K562 (cell line): ENCODE measurements around the gene PIGT. TPM values are rescaled to one million over a fixed set of nuclear protein-coding genes. Genes with fewer than 3 reads are reported as not detected.

Experiments
- BHLHE40 ChIP-seq: IDR thresholded peaks from 2 replicates; pipeline ENCODE4 v1.6.1; 2011; ENCODE audit warnings: low read length, improper control_type of control experiment
- CBFA2T2 ChIP-seq: fragments of 450-650 bp; conservative IDR thresholded peaks from 2 replicates; pipeline ENCODE4 v1.6.1; 2017; ENCODE audit warnings: mild to moderate bottlenecking
- CCAR2 ChIP-seq: fragments of 200-400 bp; formaldehyde crosslinking; IDR thresholded peaks from 2 replicates; pipeline ENCODE4 v1.6.1; 2017; ENCODE audit warnings: mild to moderate bottlenecking, low read depth, low read length
- DMBX1 ChIP-seq: fragments of 250-450 bp; sonication (Bioruptor Pico); IDR thresholded peaks from 2 replicates; pipeline ENCODE4 v1.8.0; 2022; ENCODE audit warnings: inconsistent platforms, mild to moderate bottlenecking, moderate library complexity, borderline replicate concordance
- EP400 ChIP-seq: fragments of 450-650 bp; IDR thresholded peaks from 2 replicates; pipeline ENCODE4 v1.6.1; 2017; ENCODE audit warnings: antibody characterized with exemption, mild to moderate bottlenecking, moderate library complexity
- FOXJ2 ChIP-seq: fragments of 200-800 bp; sonication (Bioruptor generic); IDR thresholded peaks from 2 replicates; pipeline ENCODE4 v1.6.1; 2016; ENCODE audit warnings: missing genetic modification characterization, missing compliant biosample characterization
- FOXK2 ChIP-seq, 2 experiments: fragments of 450-650 bp; IDR thresholded peaks in 1 of 2; conservative IDR thresholded peaks in 1 of 2; 2 replicates each; pipeline ENCODE4 v1.6.1; 2016; ENCODE audit warnings: low read depth in 2 of 2, mild to moderate bottlenecking in 1 of 2
- MAFK ChIP-seq: IDR thresholded peaks from 2 replicates; pipeline ENCODE4 v1.6.1; 2011; ENCODE audit warnings: low read length, improper control_type of control experiment
- NBN ChIP-seq: fragments of 450-650 bp; IDR thresholded peaks from 2 replicates; pipeline ENCODE4 v1.6.1; 2016; ENCODE audit warnings: low read depth, mild to moderate bottlenecking
- NCOA1 ChIP-seq: fragments of 450-650 bp; IDR thresholded peaks from 2 replicates; pipeline ENCODE4 v1.6.1; 2016; ENCODE audit warnings: low read depth
- POLR2B ChIP-seq: fragments of 450-650 bp; IDR thresholded peaks from 2 replicates; pipeline ENCODE4 v1.6.1; 2018; ENCODE audit warnings: low read depth; ENCODE audit not compliant: partially characterized antibody
- POLR2G ChIP-seq: fragments of 200-400 bp; formaldehyde crosslinking; IDR thresholded peaks from 2 replicates; pipeline ENCODE4 v1.6.1; 2017; ENCODE audit warnings: low read depth, mild to moderate bottlenecking, antibody characterized with exemption, low read length, moderate library complexity
- RBM17 ChIP-seq: fragments of 200-400 bp; formaldehyde crosslinking; IDR thresholded peaks from 2 replicates; pipeline ENCODE4 v1.6.1; 2017; ENCODE audit warnings: low read depth, mild to moderate bottlenecking, low read length, borderline replicate concordance
- SAFB2 ChIP-seq: fragments of 200-400 bp; formaldehyde crosslinking; IDR thresholded peaks from 2 replicates; pipeline ENCODE4 v1.6.1; 2018; ENCODE audit warnings: borderline replicate concordance, low read length, low read depth, moderate library complexity; ENCODE audit not compliant: severe bottlenecking
- SIN3A ChIP-seq, 2 experiments: fragments of 150-350 bp in 1 of 2; IDR thresholded peaks; 2 replicates each; pipeline ENCODE4 v1.6.1; 2011 to 2016; ENCODE audit warnings: borderline replicate concordance in 2 of 2, low read depth in 2 of 2, low read length in 2 of 2, mild to moderate bottlenecking in 2 of 2, moderate library complexity in 2 of 2; ENCODE audit not compliant: control insufficient read depth in 1 of 2
- SMARCE1 ChIP-seq: fragments of 450-650 bp; IDR thresholded peaks from 2 replicates; pipeline ENCODE4 v1.7.1; 2016; ENCODE audit warnings: mild to moderate bottlenecking
- TAF9B ChIP-seq: fragments of 450-650 bp; IDR thresholded peaks from 2 replicates; pipeline ENCODE4 v1.6.1; 2018; ENCODE audit warnings: mild to moderate bottlenecking; ENCODE audit not compliant: partially characterized antibody
- ZBTB1 ChIP-seq: sonication (generic); formaldehyde crosslinking; IDR thresholded peaks from 2 replicates; pipeline ENCODE4 v1.8.1; 2023; ENCODE audit warnings: missing genetic modification reagents, low read depth, mild to moderate bottlenecking, borderline replicate concordance
- ZFPM2 ChIP-seq: fragments of 250-450 bp; sonication (Bioruptor Pico); IDR thresholded peaks from 2 replicates; pipeline ENCODE4 v1.5.1; 2022; ENCODE audit warnings: mild to moderate bottlenecking
- ZNF140 ChIP-seq: fragments of 250-450 bp; sonication (Bioruptor Pico); IDR thresholded peaks from 2 replicates; pipeline ENCODE4 v1.8.0; 2021; ENCODE audit warnings: moderate library complexity, mild to moderate bottlenecking, inconsistent platforms
- ZNF146 ChIP-seq: IDR thresholded peaks from one replicate; pipeline ENCODE4 v1.6.1; 2018; ENCODE audit warnings: missing compliant biosample characterization; ENCODE audit not compliant: unreplicated experiment
- polyA plus RNA-seq, 8 experiments: library from polyadenylated mRNA; depleted of rRNA in 4 of 8; stranded (reverse) in 5 of 8; unstranded in 3 of 8; fragments of >200 nt; fragmentation: Nextera tagmentation in 2 of 8; fragmentation: Illumina TruSeq in 1 of 8; extraction: Ambion mirVana in 2 of 8; extraction: Trizol in 1 of 8; gene quantifications; 2 replicates each; pipeline versions ENCODE4 v1.2.1 to v1.2.3, GENCODE V29; 2011 to 2014; ENCODE audit warnings: inconsistent platforms in 1 of 8, missing spikeins in 1 of 8
- total RNA-seq, 7 experiments: library from RNA; depleted of rRNA in 6 of 7; stranded (reverse); fragments of >200 nt in 6 of 7; fragmentation: Illumina TruSeq in 2 of 7; extraction: Trizol in 2 of 7; gene quantifications; 2 replicates each; pipeline versions ENCODE4 v1.2.1 to v1.2.3, GENCODE V29; 2011 to 2021; ENCODE audit warnings: low replicate concordance in 1 of 7
- TF ChIP-seq, protein P1 (sequence below): IDR thresholded peaks from 2 replicates; pipeline ENCODE4 v1.6.1; 2011; ENCODE audit warnings: borderline replicate concordance, low read depth, mild to moderate bottlenecking, moderate library complexity, low read length; ENCODE audit not compliant: insufficient read depth, poor library complexity, severe bottlenecking
- TF ChIP-seq, protein P2 (sequence below): fragments of 250-450 bp; sonication (Bioruptor Pico); IDR thresholded peaks from 2 replicates; pipeline ENCODE4 v1.8.0; 2022; ENCODE audit warnings: inconsistent platforms, mild to moderate bottlenecking, moderate library complexity, borderline replicate concordance
- TF ChIP-seq, protein P3 (sequence below): fragments of 450-650 bp; formaldehyde crosslinking; conservative IDR thresholded peaks from 2 replicates; pipeline ENCODE4 v1.4.0; 2022; ENCODE audit warnings: mild to moderate bottlenecking, missing genetic modification characterization

Gene PIGT
- total and polyA plus RNA-seq, 9 of the 15 experiments (the other 6 are each of a cell fraction or from before 2014, with no cell fraction given): 14.6 to 108 (median 46.9) TPM

DNA sequence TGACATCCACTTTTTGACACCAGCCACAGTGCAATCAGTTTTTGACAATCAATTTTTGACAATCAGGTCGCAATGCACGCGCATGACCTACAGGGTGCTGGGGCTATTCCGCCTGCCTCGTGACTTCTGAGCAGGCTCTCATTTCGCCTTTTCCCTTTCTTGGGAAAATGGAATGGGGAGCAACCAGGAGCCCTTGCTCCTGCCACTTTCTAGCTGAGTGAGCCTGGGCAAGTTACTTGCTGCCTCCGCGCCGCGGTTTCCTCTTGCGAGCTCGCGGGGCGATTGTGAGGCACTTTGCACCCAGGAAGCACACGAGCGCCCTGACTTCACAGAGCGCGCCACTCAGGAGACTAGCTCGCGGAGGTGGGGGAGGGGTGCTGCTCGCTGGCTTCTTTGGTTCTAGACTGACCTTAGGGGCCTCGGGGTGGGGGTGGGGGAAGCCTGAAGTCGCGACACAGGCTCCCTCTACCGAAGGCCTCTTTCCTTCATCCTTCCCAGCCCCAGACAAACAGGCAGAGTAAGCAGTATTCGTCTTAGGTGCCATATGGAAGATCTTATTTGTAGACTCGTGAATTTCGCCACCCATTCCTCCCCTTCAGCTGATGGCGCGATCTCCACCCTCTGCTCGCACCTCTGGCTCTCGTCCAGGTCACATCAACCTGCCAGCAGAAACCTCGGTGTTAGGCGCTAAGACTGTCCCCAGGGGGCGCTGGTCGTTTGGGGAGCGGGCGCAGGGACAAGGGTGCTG, 42.4 kb upstream of the PIGT start (continued):
- TF ChIP-seq POLR2G: peak; percentile 81
- peak; percentile 38; the same call in 1 of the 2 replicates for TF ChIP-seq BHLHE40
- 0 out of 2 replicates have a peak, but pooled peaks have one; percentile 19 for TF ChIP-seq DMBX1 (CRISPR knock-in tag)
- TF ChIP-seq CCAR2: no peak
- TF ChIP-seq SIN3A (IDR thresholded peaks at IDR 0.05; ENCODE audit: borderline replicate concordance in 2 of 2, control insufficient read depth in 1 of 2, low read depth in 2 of 2, low read length in 2 of 2): 0 out of 4 replicates have a peak, but pooled peaks of 1 of the 2 experiments have one; percentile 29
- TF ChIP-seq ZNF146 (CRISPR knock-in tag): no peak
- TF ChIP-seq, protein P1, sequence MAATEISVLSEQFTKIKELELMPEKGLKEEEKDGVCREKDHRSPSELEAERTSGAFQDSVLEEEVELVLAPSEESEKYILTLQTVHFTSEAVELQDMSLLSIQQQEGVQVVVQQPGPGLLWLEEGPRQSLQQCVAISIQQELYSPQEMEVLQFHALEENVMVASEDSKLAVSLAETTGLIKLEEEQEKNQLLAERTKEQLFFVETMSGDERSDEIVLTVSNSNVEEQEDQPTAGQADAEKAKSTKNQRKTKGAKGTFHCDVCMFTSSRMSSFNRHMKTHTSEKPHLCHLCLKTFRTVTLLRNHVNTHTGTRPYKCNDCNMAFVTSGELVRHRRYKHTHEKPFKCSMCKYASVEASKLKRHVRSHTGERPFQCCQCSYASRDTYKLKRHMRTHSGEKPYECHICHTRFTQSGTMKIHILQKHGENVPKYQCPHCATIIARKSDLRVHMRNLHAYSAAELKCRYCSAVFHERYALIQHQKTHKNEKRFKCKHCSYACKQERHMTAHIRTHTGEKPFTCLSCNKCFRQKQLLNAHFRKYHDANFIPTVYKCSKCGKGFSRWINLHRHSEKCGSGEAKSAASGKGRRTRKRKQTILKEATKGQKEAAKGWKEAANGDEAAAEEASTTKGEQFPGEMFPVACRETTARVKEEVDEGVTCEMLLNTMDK: peak; percentile 39
- 0 out of 2 replicates have a peak, but pooled peaks have one; percentile 29 for TF ChIP-seq NCOA1
- TF ChIP-seq ZFPM2 (CRISPR knock-in tag): no peak
- no peak for TF ChIP-seq CBFA2T2
- peak in 1 of 2 experiments; percentile 66; a peak in 2 of 4 replicates for TF ChIP-seq FOXK2 (conservative IDR thresholded peaks at IDR 0.05 in 1 of 2, IDR thresholded peaks at IDR 0.05 in 1 of 2; ENCODE audit: low read depth in 2 of 2)
- no peak for TF ChIP-seq SAFB2
- peak; percentile 77 for TF ChIP-seq EP400
- TF ChIP-seq TAF9B: no peak
- 0 out of 2 replicates have a peak, but pooled peaks have one; percentile 48 for TF ChIP-seq SMARCE1
- TF ChIP-seq ZNF140: no peak
- TF ChIP-seq NBN: peak; percentile 30; the same call in 1 of the 2 replicates
- no peak for TF ChIP-seq ZBTB1 (CRISPR knock-in tag)
- peak; percentile 28 for TF ChIP-seq MAFK
- no peak for TF ChIP-seq RBM17
- TF ChIP-seq, protein P2, sequence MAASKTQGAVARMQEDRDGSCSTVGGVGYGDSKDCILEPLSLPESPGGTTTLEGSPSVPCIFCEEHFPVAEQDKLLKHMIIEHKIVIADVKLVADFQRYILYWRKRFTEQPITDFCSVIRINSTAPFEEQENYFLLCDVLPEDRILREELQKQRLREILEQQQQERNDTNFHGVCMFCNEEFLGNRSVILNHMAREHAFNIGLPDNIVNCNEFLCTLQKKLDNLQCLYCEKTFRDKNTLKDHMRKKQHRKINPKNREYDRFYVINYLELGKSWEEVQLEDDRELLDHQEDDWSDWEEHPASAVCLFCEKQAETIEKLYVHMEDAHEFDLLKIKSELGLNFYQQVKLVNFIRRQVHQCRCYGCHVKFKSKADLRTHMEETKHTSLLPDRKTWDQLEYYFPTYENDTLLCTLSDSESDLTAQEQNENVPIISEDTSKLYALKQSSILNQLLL (CRISPR knock-in tag): no peak
- TF ChIP-seq FOXJ2 (tag): no peak
- peak; percentile 50 for TF ChIP-seq POLR2B
- TF ChIP-seq, protein P3, sequence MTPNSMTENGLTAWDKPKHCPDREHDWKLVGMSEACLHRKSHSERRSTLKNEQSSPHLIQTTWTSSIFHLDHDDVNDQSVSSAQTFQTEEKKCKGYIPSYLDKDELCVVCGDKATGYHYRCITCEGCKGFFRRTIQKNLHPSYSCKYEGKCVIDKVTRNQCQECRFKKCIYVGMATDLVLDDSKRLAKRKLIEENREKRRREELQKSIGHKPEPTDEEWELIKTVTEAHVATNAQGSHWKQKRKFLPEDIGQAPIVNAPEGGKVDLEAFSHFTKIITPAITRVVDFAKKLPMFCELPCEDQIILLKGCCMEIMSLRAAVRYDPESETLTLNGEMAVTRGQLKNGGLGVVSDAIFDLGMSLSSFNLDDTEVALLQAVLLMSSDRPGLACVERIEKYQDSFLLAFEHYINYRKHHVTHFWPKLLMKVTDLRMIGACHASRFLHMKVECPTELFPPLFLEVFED (CRISPR knock-in tag): 0 out of 2 replicates have a peak, but pooled peaks have one; percentile 63
